ENCODE data around the gene ATP8A2.

DNA sequence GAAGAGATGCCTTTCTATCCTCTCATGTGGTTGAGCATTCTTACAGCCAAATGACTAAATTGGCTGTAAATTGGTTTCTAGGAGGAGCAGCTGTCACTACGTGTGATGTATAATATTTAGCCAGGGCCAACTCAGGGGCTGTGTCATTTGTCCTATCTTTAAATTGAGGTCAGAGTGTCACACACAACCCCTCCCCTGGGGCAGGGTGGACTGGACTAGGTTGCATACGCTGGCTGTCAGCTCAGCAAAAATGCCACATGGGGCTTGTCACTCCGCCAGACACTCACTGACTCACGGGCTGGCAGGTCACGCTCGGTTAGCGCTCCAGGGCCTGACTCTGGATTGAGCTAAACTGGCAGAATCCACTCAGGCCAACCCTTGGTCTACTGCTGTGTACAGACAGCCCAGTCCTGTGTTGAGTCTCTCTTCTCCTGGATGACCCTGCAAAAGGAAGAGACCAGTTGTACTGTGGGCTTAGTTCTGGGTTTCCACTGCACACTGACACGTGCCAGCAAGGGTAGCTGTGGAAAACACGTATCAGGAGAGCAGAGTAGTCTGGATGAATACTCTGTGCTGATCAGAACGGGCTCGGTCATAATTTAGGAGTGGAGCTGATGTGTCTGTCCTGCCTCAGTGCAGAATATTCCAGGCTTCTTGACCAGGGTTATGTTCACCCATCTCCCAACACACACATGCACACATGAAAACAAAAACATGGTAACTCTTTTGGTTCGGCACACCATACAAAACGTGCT is 650.9 kb downstream of the ATP8A2 start:
- TF ChIP-seq EZH2 (IDR thresholded peaks at IDR 0.05) = no peak
- TF ChIP-seq EZH2phosphoT487 (IDR thresholded peaks at IDR 0.05) = no peak

Measured in neural progenitor cell (in vitro differentiated cells).